UCSD-AML1 (cell line): Measurements from ENCODE around the gene NCOR1.
"Not testable (repeated sequence)": the region's sequence is repeated elsewhere in the genome, so short reads cannot be mapped to it uniquely, and the experiment has no call there.

Experiments used
- DNase-seq: peaks from one replicate; lab custom pipeline; 2025; ENCODE audit not compliant: unreplicated experiment; lab: John Stamatoyannopoulos, UW

Gene NCOR1

DNA sequence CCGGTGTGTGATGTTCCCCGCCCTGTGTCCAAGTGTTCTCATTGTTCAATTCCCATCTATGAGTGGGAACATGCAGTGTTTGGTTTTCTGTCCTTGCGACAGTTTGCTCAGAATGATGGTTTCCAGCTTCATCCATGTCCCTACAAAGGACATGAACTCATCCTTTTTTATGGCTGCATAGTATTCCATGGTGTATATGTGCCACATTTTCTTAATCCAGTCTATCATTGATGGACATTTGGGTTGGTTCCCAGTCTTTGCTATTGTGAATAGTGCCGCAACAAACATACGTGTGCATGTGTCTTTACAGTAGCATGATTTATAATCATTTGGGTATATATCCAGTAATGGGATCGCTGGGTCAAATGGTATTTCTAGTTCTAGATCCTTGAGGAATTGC lies 63.0 kb downstream of the NCOR1 start:
- not testable (repeated sequence) for DNase-seq

GRCh38 chr17:16150251-16150856 lies 65.0 kb downstream of the NCOR1 start:
- DNase-seq, result no peak

DNA sequence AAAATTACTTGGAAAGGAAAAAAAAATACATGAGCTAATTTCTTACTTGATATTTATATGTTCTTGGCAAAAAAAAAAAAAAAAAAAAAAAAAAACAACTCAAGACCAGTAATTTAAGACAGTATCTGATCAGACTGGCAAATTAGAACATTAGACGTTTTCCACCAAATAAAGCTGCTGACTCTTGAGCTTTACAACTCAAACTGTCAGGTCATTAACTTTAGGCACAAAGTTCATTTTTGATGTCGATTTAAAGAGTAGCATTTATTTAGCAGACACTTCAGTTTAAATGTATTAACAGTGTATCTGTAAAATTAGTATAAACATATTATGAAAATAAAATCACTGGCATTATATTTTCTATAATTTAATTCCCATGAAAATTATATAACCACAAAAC lies 66.7 kb downstream of the NCOR1 start:
- DNase-seq, result no peak

- not testable (repeated sequence) for DNase-seq
Measured at GRCh38 chr17:16145319-16145890, 69.9 kb downstream of the NCOR1 start.

- DNase-seq, result no peak
Measured at GRCh38 chr17:16141685-16142084, 73.6 kb downstream of the NCOR1 start.

DNA sequence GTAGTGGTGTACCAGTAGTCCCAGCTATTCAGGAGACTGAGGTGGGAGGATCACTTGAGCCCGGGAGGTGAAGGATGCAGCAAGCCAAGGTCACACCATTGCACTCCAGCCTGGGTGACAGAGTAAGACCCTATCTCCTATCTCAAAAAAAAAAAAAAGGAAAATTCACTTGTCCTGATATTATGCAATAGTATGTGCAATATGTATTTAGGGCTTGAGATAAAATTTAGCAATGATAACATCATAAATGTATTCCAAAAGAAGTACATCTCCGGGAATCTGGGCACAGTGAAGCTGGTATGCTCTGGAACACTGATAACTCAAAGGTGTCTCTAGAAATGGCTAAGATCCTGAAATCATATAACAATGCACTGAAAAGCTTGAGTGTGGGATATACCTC lies 74.5 kb downstream of the NCOR1 start:
- no peak for DNase-seq

DNA sequence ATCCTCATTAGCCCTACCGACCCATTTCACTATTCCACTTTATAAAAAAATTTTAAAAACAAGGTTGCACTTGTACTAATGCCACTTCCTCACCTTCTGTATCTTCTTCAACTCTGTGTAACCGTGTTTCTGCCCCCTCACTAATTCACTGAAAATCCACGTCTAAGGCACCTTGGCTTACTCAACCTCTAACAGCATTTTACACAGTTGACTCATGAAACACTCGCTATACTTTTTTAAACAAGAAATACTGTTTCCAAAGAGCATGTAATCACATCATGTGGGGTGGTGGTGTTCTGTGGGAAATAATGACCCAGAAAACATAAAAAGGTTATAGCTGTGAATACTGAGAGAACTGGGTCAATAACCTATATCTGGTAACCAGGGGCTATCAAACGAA lies 79.9 kb downstream of the NCOR1 start:
- DNase-seq, result no peak

- no peak for DNase-seq
Measured at GRCh38 chr17:16131593-16131992, 83.7 kb downstream of the NCOR1 start.

- DNase-seq, result no peak
Measured at GRCh38 chr17:16129441-16130205, 85.7 kb downstream of the NCOR1 start.

DNA sequence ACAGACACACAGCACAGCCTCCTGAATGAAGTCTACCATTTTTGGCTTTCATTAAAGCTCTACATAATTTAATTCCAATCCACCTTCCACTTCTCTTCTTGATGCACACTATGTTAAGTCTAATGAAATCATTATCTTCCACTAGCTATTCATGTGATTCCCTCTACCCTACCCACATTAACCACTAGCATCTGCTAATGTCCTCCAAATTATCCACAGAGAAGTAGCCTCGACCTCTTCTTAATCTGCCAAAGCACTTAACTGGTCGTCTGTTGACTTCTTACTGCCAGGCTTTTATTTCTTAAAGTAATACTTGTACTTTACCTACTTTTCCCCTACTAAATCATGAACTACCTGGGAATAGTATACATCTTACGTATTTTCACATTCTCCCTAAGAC lies 91.8 kb downstream of the NCOR1 start:
- no peak for DNase-seq

DNA sequence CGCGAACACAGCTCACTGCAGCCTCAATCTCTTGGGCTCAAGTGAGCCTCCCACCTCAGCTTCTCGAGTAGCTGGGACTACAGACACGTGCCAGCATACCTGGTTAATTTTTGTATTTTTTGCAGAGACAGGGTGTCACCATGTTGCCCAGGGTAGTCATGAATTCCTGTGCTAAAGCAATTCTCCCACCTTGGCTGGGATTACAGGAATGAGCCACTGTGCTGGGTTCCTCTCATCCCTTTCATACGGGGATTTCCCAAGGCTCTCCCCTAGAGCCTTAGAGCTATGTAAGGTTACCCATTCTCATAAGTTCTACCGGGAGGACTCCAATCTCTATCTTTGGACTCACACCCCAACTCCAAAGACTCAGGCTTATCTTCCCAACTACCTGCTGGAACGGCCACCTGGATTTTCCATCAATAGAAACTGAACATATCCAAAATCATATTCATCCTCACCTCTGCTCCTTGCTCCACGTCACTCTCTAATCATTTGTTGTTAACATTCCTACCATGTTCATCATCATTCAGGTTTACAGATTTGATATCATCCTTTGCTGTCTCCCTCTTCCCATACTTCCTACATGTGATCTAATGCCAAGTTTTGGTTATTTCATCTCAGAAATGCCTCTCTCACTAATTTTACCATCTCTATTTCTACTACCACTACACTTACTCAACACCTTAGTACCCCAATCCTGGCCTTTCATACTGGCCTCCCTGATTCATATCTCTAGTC lies 92.5 kb downstream of the NCOR1 start:
- no peak for DNase-seq

GRCh38 chr17:16121915-16122314 lies 93.4 kb downstream of the NCOR1 start:
- no peak for DNase-seq

DNA sequence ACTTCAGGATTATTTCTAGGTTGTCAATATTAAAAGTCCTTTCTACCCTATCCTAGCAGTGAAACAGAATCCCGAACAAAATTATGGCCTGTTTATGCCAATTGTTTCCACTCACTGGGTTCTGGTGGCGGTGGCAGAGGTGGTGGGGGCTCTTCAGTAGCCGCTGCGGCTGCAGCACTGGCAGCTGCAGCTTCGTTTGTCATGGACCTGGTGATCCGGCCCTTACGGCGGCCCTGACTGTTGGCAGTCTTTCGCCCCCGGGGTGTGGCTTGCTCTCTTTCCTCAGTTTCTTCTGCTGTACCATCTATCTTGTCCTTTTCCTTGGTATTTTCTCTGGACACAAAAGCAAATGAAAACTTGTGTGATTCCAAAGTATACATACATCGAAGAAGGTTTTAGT lies 94.4 kb downstream of the NCOR1 start:
- no peak for DNase-seq

DNA sequence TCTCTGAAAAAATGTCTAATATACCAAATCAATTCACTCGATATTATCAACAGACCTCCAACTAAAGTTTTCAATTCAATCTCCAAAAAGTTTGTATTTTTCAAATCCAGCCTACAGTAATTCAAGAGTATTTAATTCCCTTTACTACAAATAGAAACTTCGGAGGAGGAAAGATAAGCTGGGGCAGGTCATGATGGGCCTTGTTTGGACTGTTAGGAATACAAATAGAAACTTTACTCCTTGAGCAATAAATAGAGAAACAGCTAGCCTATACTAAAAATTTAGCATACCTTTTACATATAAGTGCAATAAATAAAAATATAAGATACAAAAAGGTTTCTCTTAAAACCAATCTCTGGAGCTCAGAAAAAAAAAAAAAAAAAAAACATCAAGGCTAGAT lies 98.2 kb downstream of the NCOR1 start:
- no peak for DNase-seq

GRCh38 chr17:16115077-16115698 lies 100.1 kb downstream of the NCOR1 start:
- not testable (repeated sequence) for DNase-seq

- DNase-seq, result no peak
Measured at GRCh38 chr17:16108871-16109270, 106.5 kb downstream of the NCOR1 start.

DNA sequence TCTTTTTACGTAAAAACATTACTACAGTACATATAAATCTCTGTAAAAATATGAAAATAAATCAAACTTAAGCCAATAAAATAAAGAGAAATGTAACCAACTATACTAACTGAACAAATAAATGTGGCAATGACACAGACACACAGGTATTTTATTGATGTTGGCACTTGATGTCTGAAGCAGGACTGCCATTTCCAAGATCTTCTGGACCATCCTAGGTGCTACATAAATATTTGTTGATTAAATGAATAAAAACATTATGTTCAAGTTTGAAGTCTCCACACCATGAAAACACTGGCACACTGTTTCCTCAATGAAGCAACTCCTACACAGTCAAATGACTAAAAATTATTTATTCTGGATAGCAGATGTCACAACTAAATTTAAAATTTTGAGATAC lies 106.9 kb downstream of the NCOR1 start:
- DNase-seq, result no peak

DNA sequence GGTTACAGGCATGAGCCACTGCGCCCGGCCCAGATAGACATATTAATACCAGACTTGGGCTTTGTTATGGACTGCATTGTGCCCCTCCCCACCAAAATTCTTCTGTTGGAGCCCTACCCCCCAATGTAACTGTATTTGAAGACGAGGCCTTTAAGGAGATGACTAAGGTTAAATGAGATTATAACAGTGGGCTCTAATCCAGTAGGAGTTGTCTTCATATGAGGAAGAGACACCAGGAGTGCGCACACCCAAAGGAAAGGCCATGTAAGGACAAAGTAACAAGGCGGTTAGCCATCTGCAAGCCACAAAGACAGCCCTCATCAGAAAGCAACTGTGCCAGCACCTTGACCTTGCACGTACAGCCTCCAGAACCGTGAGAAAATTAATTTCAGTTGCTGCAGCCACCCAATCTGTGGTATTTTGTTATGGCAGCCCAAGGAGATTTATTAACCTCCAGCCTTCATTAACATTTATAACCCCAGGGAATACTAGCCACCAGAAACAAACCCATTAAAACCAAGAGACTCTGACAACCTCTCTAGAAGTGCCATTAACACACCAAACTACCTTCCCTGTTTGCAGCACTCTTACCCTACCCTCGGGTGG lies 108.1 kb downstream of the NCOR1 start:
- no peak for DNase-seq

- DNase-seq, result no peak
Measured at GRCh38 chr17:16106161-16106891, 109.0 kb downstream of the NCOR1 start.

- no peak for DNase-seq
Measured at GRCh38 chr17:16104189-16104588, 111.1 kb downstream of the NCOR1 start.
